WTC11 (cell line): ENCODE measurements around the gene SLC39A5. TPM values are rescaled to one million over a fixed set of nuclear protein-coding genes. Genes with fewer than 3 reads are reported as not detected.

ENCODE experiments used
- ATAC-seq: fragments of 200-7000 bp; cut with Tn5 transposase; 2 replicates; pipeline ENCODE4 v1.10.0; 2021; ENCODE audit warnings: mild to moderate bottlenecking, moderate library complexity
- CTCF ChIA-PET: fragments of 300-600 bp; sonication (Branson Sonifier 250); formaldehyde crosslinking; loops from one replicate; lab custom pipeline; 2021; ENCODE audit warnings: antibody characterized with exemption; lab: Charles Lee
- POLR2A ChIA-PET: fragments of 350-600 bp; sonication (Branson Sonifier 250); formaldehyde crosslinking; loops from one replicate; lab custom pipeline; 2021; ENCODE audit warnings: antibody characterized with exemption; lab: Charles Lee
- DNase-seq: peaks from one replicate; pipeline ENCODE4 v3.0.0; 2021; ENCODE audit warnings: low spot score
- H3K27ac Mint-ChIP-seq: 2 replicates; pipeline ENCODE4 v1.8.0; 2021; ENCODE audit warnings: mixed read lengths
- H3K27me3 Mint-ChIP-seq: 2 replicates; pipeline ENCODE4 v1.8.0; 2021; ENCODE audit warnings: low read depth, mild to moderate bottlenecking, moderate library complexity, mixed read lengths
- H3K36me3 Mint-ChIP-seq: 2 replicates; pipeline ENCODE4 v1.8.0; 2021; ENCODE audit warnings: mixed read lengths
- H3K4me1 Mint-ChIP-seq: 2 replicates; pipeline ENCODE4 v1.8.0; 2022; ENCODE audit warnings: mixed read lengths
- H3K4me3 Mint-ChIP-seq: 2 replicates; pipeline ENCODE4 v1.8.0; 2021; ENCODE audit warnings: mild to moderate bottlenecking, moderate library complexity, mixed read lengths
- H3K9me3 Mint-ChIP-seq: 2 replicates; pipeline ENCODE4 v1.8.0; 2021; ENCODE audit warnings: mixed read lengths
- EMX1 ChIP-seq: fragments of 250-450 bp; sonication (Bioruptor Pico); IDR thresholded peaks from 2 replicates; pipeline ENCODE4 v1.8.0; 2021; ENCODE audit warnings: mild to moderate bottlenecking
- FOXK1 ChIP-seq: sonication (generic); formaldehyde crosslinking; IDR thresholded peaks from 2 replicates; pipeline ENCODE4 v1.8.0; 2022; ENCODE audit warnings: mild to moderate bottlenecking, moderate library complexity, missing genetic modification reagents
- NFYB ChIP-seq: sonication (generic); formaldehyde crosslinking; conservative IDR thresholded peaks from 2 replicates; pipeline ENCODE4 v1.8.0; 2022; ENCODE audit warnings: low read depth, missing genetic modification reagents
- RELA ChIP-seq: sonication (generic); formaldehyde crosslinking; IDR thresholded peaks from 2 replicates; pipeline ENCODE4 v1.8.1; 2022; ENCODE audit warnings: missing genetic modification reagents, mild to moderate bottlenecking, borderline replicate concordance
- ZNF263 ChIP-seq: sonication (generic); formaldehyde crosslinking; IDR thresholded peaks from 2 replicates; pipeline ENCODE4 v1.8.1; 2022; ENCODE audit warnings: low read depth, mild to moderate bottlenecking, moderate library complexity, missing genetic modification reagents
- ZNF671 ChIP-seq: fragments of 250-450 bp; sonication (Bioruptor Pico); IDR thresholded peaks from 2 replicates; pipeline ENCODE4 v1.8.0; 2021; ENCODE audit warnings: mild to moderate bottlenecking
- total RNA-seq: library from RNA; stranded (reverse); gene quantifications from 3 replicates; pipeline ENCODE4 v1.2.3, GENCODE V29; 2021
- TF ChIP-seq, protein P1 (sequence below): sonication (generic); formaldehyde crosslinking; IDR thresholded peaks from 2 replicates; pipeline ENCODE4 v1.8.0; 2022; ENCODE audit warnings: mild to moderate bottlenecking, missing genetic modification reagents
- TF ChIP-seq, protein P2 (sequence below): sonication (generic); formaldehyde crosslinking; IDR thresholded peaks from 2 replicates; pipeline ENCODE4 v1.8.1; 2023; ENCODE audit warnings: mild to moderate bottlenecking, missing genetic modification reagents
- TF ChIP-seq, protein P3 (sequence below): sonication (generic); formaldehyde crosslinking; IDR thresholded peaks from 2 replicates; pipeline ENCODE4 v1.8.0; 2022; ENCODE audit warnings: mild to moderate bottlenecking, missing genetic modification reagents
- TF ChIP-seq, protein P4 (sequence below): sonication (generic); formaldehyde crosslinking; IDR thresholded peaks from 2 replicates; pipeline ENCODE4 v1.8.0; 2022; ENCODE audit warnings: mild to moderate bottlenecking, missing genetic modification reagents
- TF ChIP-seq, protein P5 (sequence below): sonication (generic); formaldehyde crosslinking; IDR thresholded peaks from 2 replicates; pipeline ENCODE4 v1.8.1; 2023; ENCODE audit warnings: mild to moderate bottlenecking, missing genetic modification reagents, borderline replicate concordance
- TF ChIP-seq, protein P6 (sequence below): sonication (generic); formaldehyde crosslinking; IDR thresholded peaks from 2 replicates; pipeline ENCODE4 v1.8.1; 2023; ENCODE audit warnings: mild to moderate bottlenecking, moderate library complexity, missing genetic modification reagents

The SLC39A5 gene
- total RNA-seq, 1 experiment from 2014 or later, result 0.26 TPM

DNA sequence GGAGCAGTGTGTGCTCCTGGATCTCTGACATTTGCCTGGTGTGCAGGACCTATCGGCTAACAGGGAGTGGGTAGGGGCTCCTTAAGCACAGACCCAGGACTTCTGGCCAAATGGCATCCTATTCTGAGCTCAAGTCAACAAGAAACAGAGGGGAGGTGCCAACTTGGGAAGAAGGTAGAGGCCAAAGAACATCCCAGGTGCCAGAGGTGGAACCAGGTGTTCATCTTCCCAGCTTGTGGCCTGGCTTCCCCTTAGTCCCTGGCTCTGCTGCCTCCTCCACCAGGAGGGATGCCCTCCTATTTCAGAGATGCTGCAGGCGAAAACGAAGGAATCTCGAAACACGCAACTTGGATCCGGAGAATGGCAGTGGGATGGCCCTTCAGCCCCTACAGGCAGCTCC lies 6.2 kb downstream of the SLC39A5 start:
- no peak for DNase-seq
- H3K27me3 Mint-ChIP-seq, result peaks cover 30% of the 10 kb centered on the region
- POLR2A ChIA-PET, result interaction anchor here (0.6 to 2.2 kb wide), 2 partner anchors 15 to 42 kb away, joined by 3 to 7 read pairs; partner anchors contain the start of gene RNF41
- no peak overlapping the region for H3K27ac Mint-ChIP-seq
- TF ChIP-seq, protein P1, sequence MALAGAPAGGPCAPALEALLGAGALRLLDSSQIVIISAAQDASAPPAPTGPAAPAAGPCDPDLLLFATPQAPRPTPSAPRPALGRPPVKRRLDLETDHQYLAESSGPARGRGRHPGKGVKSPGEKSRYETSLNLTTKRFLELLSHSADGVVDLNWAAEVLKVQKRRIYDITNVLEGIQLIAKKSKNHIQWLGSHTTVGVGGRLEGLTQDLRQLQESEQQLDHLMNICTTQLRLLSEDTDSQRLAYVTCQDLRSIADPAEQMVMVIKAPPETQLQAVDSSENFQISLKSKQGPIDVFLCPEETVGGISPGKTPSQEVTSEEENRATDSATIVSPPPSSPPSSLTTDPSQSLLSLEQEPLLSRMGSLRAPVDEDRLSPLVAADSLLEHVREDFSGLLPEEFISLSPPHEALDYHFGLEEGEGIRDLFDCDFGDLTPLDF (CRISPR knock-in tag), result no peak
- TF ChIP-seq FOXK1 (CRISPR knock-in tag) (no peak), ZNF263 (CRISPR knock-in tag) (no peak), EMX1 (CRISPR knock-in tag) (no peak), ZNF671 (CRISPR knock-in tag) (no peak), RELA (no peak)
- TF ChIP-seq, protein P2, sequence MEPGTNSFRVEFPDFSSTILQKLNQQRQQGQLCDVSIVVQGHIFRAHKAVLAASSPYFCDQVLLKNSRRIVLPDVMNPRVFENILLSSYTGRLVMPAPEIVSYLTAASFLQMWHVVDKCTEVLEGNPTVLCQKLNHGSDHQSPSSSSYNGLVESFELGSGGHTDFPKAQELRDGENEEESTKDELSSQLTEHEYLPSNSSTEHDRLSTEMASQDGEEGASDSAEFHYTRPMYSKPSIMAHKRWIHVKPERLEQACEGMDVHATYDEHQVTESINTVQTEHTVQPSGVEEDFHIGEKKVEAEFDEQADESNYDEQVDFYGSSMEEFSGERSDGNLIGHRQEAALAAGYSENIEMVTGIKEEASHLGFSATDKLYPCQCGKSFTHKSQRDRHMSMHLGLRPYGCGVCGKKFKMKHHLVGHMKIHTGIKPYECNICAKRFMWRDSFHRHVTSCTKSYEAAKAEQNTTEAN (CRISPR knock-in tag), result no peak
- TF ChIP-seq, protein P3, sequence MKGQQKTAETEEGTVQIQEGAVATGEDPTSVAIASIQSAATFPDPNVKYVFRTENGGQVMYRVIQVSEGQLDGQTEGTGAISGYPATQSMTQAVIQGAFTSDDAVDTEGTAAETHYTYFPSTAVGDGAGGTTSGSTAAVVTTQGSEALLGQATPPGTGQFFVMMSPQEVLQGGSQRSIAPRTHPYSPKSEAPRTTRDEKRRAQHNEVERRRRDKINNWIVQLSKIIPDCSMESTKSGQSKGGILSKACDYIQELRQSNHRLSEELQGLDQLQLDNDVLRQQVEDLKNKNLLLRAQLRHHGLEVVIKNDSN, result no peak
- TF ChIP-seq, protein P4, sequence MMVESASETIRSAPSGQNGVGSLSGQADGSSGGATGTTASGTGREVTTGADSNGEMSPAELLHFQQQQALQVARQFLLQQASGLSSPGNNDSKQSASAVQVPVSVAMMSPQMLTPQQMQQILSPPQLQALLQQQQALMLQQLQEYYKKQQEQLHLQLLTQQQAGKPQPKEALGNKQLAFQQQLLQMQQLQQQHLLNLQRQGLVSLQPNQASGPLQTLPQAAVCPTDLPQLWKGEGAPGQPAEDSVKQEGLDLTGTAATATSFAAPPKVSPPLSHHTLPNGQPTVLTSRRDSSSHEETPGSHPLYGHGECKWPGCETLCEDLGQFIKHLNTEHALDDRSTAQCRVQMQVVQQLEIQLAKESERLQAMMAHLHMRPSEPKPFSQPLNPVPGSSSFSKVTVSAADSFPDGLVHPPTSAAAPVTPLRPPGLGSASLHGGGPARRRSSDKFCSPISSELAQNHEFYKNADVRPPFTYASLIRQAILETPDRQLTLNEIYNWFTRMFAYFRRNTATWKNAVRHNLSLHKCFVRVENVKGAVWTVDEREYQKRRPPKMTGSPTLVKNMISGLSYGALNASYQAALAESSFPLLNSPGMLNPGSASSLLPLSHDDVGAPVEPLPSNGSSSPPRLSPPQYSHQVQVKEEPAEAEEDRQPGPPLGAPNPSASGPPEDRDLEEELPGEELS, result no peak
- TF ChIP-seq, protein P5, sequence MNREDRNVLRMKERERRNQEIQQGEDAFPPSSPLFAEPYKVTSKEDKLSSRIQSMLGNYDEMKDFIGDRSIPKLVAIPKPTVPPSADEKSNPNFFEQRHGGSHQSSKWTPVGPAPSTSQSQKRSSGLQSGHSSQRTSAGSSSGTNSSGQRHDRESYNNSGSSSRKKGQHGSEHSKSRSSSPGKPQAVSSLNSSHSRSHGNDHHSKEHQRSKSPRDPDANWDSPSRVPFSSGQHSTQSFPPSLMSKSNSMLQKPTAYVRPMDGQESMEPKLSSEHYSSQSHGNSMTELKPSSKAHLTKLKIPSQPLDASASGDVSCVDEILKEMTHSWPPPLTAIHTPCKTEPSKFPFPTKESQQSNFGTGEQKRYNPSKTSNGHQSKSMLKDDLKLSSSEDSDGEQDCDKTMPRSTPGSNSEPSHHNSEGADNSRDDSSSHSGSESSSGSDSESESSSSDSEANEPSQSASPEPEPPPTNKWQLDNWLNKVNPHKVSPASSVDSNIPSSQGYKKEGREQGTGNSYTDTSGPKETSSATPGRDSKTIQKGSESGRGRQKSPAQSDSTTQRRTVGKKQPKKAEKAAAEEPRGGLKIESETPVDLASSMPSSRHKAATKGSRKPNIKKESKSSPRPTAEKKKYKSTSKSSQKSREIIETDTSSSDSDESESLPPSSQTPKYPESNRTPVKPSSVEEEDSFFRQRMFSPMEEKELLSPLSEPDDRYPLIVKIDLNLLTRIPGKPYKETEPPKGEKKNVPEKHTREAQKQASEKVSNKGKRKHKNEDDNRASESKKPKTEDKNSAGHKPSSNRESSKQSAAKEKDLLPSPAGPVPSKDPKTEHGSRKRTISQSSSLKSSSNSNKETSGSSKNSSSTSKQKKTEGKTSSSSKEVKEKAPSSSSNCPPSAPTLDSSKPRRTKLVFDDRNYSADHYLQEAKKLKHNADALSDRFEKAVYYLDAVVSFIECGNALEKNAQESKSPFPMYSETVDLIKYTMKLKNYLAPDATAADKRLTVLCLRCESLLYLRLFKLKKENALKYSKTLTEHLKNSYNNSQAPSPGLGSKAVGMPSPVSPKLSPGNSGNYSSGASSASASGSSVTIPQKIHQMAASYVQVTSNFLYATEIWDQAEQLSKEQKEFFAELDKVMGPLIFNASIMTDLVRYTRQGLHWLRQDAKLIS (CRISPR knock-in tag), result no peak
- TF ChIP-seq, all 79 proteins: peak for 0
- no peak for ATAC-seq
- peaks cover 6% of the 10 kb centered on the region for H3K4me1 Mint-ChIP-seq
- H3K9me3 Mint-ChIP-seq, result no peaks in the 10 kb centered on the region
- CTCF ChIA-PET, result interaction anchor here (0.7 to 4.4 kb wide), 4 partner anchors 22 to 401 kb away, joined by 3 to 18 read pairs (median 6); partner anchors contain the start of gene ANKRD52
- H3K4me3 Mint-ChIP-seq, result no peak overlapping the region
- H3K36me3 Mint-ChIP-seq, result peaks cover 9% of the 10 kb centered on the region

DNA sequence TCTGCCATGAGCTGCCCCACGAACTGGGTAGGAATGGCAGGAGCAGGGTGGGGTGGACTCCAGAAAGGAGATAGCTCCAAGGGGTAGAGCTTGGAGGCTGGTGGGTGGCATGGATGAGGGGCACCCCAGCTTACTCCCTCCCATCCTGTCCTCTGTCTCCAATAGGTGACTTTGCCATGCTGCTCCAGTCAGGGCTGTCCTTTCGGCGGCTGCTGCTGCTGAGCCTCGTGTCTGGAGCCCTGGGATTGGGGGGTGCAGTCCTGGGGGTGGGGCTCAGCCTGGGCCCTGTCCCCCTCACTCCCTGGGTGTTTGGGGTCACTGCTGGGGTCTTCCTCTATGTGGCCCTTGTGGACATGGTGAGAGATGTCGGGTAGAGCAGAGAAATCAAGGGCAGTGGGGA lies 7.1 kb downstream of the SLC39A5 start:
- TF ChIP-seq, protein P6, sequence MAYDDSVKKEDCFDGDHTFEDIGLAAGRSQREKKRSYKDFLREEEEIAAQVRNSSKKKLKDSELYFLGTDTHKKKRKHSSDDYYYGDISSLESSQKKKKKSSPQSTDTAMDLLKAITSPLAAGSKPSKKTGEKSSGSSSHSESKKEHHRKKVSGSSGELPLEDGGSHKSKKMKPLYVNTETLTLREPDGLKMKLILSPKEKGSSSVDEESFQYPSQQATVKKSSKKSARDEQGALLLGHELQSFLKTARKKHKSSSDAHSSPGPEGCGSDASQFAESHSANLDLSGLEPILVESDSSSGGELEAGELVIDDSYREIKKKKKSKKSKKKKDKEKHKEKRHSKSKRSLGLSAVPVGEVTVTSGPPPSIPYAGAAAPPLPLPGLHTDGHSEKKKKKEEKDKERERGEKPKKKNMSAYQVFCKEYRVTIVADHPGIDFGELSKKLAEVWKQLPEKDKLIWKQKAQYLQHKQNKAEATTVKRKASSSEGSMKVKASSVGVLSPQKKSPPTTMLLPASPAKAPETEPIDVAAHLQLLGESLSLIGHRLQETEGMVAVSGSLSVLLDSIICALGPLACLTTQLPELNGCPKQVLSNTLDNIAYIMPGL, result no peak
- no peak for TF ChIP-seq NFYB (CRISPR knock-in tag)
- Mint-ChIP-seq H3K36me3 (peaks cover 18% of the 10 kb centered on the region), H3K4me3 (no peak overlapping the region), H3K9me3 (no peaks in the 10 kb centered on the region), H3K4me1 (peaks cover 6% of the 10 kb centered on the region), H3K27me3 (peaks cover 27% of the 10 kb centered on the region), H3K27ac (no peak overlapping the region)
- ATAC-seq (no peak), DNase-seq (no peak)
- ChIA-PET POLR2A (interaction anchor here (0.6 to 2.2 kb wide), 3 partner anchors 16 to 74 kb away, joined by 3 to 7 read pairs (median 3); partner anchors contain the start of gene RNF41), CTCF (interaction anchor here (0.8 to 4.4 kb wide), 6 partner anchors 15 to 85 kb away, joined by 3 to 18 read pairs (median 4); partner anchors contain the start of genes ANKRD52, RNF41 and SMARCC2)
